Uterus (tissue), 4 donors: ENCODE results near the gene RELL2. TPM values are rescaled to one million over a fixed set of nuclear protein-coding genes. Genes with fewer than 3 reads are reported as not detected.

Experiments
- DNase-seq, 2 donors: peaks; one replicate each; pipeline ENCODE4 v3.0.0-alpha.2; 2019 to 2020
- H3K27ac ChIP-seq, 2 donors: fragments of 200-600 bp; sonication (generic); 1 replicate in 1 of 2; 2 replicates in 1 of 2; pipeline ENCODE4 v1.5.1; 2016 to 2018
- H3K27me3 ChIP-seq, 2 donors: fragments of 200-600 bp; sonication (generic); one replicate each; pipeline ENCODE4 v1.5.1; 2018 to 2019; ENCODE audit warnings: control low read depth in 1 of 2
- H3K36me3 ChIP-seq, 2 donors: fragments of 200-600 bp; sonication (generic); one replicate each; pipeline ENCODE4 v1.5.1; 2019; ENCODE audit warnings: control low read depth in 1 of 2
- H3K4me1 ChIP-seq, 2 donors: fragments of 200-600 bp; sonication (generic); one replicate each; pipeline ENCODE4 v1.5.1; 2018 to 2019; ENCODE audit warnings: control low read depth in 1 of 2
- H3K4me3 ChIP-seq, 2 donors: fragments of 200-600 bp; sonication (generic); 1 replicate in 1 of 2; 2 replicates in 1 of 2; pipeline ENCODE4 v1.5.1; 2018 to 2019; ENCODE audit warnings: mild to moderate bottlenecking in 1 of 2
- H3K9me3 ChIP-seq, 2 donors: fragments of 200-600 bp; sonication (generic); one replicate each; pipeline ENCODE4 v1.5.1; 2019; ENCODE audit warnings: control low read depth in 1 of 2
- POLR2A ChIP-seq, 2 donors: fragments of 450-650 bp; IDR thresholded peaks; one replicate each; pipeline ENCODE4 v1.6.1; 2016; ENCODE audit warnings: antibody characterized with exemption in 2 of 2, mild to moderate bottlenecking in 1 of 2, moderate library complexity in 1 of 2
- intact Hi-C: fragments of 100-400 bp; cut with DNase I; formaldehyde crosslinking; loops from one replicate; pipeline ENCODE4 v1.15.1; 2023; ENCODE audit warnings: low total_unique reads
- total RNA-seq, 4 donors: library from RNA; depleted of rRNA in 3 of 4; stranded (reverse); fragments of >200 nt in 3 of 4; gene quantifications; one replicate each; pipeline versions ENCODE4 v1.1.0 to v1.2.4, GENCODE V29; 2014 to 2023
- TF ChIP-seq, protein P1 (sequence below), 4 experiments: fragments of 200-600 bp in 2 of 4; fragments of 450-650 bp in 2 of 4; sonication (generic) in 2 of 4; IDR thresholded peaks; one replicate each; pipeline ENCODE4 v1.5.1; 2016 to 2019; ENCODE audit warnings: antibody characterized with exemption in 4 of 4, mild to moderate bottlenecking in 2 of 4, moderate library complexity in 1 of 4
- donor health status: DM: yes; HTN: yes; CAD: no.

RELL2 gene
- total RNA-seq, 4 donors from 2014 or later: 0.35 to 1.7 TPM; not detected in 2

DNA sequence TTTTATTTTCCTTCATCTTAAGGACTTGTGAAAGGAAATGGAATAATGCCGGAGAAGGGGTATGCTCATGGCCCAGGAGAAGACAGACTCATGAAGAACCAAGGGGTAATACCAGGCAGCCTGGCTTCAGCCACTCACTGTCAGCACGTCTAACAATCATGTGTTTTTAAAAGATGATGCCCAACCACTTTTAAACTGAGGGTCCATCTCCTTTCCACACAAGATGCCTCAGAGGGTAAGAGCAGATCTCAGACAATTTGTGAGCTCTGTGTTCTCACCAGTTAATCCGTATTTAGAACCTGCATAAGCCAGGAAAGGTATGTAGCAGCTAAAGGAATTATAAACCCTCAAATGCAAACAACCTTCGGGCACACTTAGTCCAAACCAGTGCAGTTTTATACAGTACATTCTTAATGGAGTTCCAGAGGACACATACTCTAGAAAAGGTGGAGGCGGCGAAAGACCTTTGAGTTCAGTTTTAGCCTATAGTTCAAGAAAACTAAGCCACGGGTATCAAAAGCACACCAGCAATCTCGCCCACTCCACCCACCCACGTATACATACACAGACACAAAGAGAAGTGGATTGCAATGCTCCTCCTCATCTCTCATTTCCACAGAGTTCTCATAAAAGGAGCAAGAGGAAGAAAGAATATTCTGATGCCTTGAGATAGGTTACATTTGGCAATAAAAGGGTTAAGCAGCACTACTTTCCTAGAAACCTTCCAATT lies 20.6 kb upstream of the RELL2 start:
- no peak for TF ChIP-seq POLR2A (IDR thresholded peaks at IDR 0.05)
- TF ChIP-seq, protein P1, sequence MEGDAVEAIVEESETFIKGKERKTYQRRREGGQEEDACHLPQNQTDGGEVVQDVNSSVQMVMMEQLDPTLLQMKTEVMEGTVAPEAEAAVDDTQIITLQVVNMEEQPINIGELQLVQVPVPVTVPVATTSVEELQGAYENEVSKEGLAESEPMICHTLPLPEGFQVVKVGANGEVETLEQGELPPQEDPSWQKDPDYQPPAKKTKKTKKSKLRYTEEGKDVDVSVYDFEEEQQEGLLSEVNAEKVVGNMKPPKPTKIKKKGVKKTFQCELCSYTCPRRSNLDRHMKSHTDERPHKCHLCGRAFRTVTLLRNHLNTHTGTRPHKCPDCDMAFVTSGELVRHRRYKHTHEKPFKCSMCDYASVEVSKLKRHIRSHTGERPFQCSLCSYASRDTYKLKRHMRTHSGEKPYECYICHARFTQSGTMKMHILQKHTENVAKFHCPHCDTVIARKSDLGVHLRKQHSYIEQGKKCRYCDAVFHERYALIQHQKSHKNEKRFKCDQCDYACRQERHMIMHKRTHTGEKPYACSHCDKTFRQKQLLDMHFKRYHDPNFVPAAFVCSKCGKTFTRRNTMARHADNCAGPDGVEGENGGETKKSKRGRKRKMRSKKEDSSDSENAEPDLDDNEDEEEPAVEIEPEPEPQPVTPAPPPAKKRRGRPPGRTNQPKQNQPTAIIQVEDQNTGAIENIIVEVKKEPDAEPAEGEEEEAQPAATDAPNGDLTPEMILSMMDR (IDR thresholded peaks at IDR 0.05): no peak
- H3K9me3 ChIP-seq: no peaks in the 10 kb centered on the region
- no peaks in the 10 kb centered on the region for H3K27me3 ChIP-seq
- peaks cover 0 to 10% of the 10 kb centered on the region in 2 donors for H3K4me1 ChIP-seq
- H3K4me3 ChIP-seq: no peak overlapping the region
- DNase-seq: no peak
- H3K27ac ChIP-seq: peak overlapping the region in 1 of 2 donors; percentile 87
- no peaks in the 10 kb centered on the region for H3K36me3 ChIP-seq
- intact Hi-C loops: no loop called here

DNA sequence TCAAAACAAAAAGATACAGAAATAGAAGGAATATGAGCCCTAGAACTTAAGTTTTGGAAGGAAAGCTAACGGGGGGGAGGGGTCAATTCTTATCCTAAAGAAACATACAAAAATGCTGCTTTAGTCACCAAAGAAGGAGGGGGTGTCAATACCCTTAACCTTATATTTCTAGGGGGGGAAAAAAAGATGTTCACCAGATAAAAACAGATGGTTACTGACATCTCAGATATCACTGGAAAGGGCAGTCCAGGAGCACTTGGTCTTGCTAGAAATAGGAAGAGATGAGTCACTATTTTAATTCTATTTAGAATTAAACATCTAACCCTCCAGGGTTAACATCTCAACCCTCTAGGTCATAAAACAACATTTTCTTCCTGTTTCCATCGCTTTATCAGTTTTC lies 19.7 kb upstream of the RELL2 start:
- TF ChIP-seq POLR2A (IDR thresholded peaks at IDR 0.05): no peak
- TF ChIP-seq, protein P1 (IDR thresholded peaks at IDR 0.05): no peak
- Histone ChIP-seq H3K27ac (peak overlapping the region; percentile 87 to 93), H3K27me3 (no peaks in the 10 kb centered on the region), H3K9me3 (no peaks in the 10 kb centered on the region), H3K4me1 (peaks cover 0 to 10% of the 10 kb centered on the region in 2 donors), H3K36me3 (no peaks in the 10 kb centered on the region), H3K4me3 (peak overlapping the region in 1 of 2 donors; percentile 83)
- no peak for DNase-seq
- intact Hi-C loops: no loop called here

GRCh38 chr5:141617682-141618029 lies 19.1 kb upstream of the RELL2 start:
- Histone ChIP-seq H3K4me1 (peaks cover 0 to 10% of the 10 kb centered on the region in 2 donors), H3K36me3 (no peaks in the 10 kb centered on the region), H3K4me3 (peak overlapping the region; percentile 83 to 96), H3K9me3 (no peaks in the 10 kb centered on the region), H3K27ac (peak overlapping the region; percentile 87 to 93), H3K27me3 (no peaks in the 10 kb centered on the region)
- DNase-seq: no peak
- TF ChIP-seq, protein P1 (IDR thresholded peaks at IDR 0.05): no peak
- no peak for TF ChIP-seq POLR2A (IDR thresholded peaks at IDR 0.05)
- intact Hi-C loops: no loop called here

GRCh38 chr5:141618030-141618803 lies 18.6 kb upstream of the RELL2 start:
- peak; percentile 35 to 41 for DNase-seq
- Histone ChIP-seq H3K9me3 (no peaks in the 10 kb centered on the region), H3K36me3 (no peaks in the 10 kb centered on the region), H3K4me1 (peaks cover 0 to 8% of the 10 kb centered on the region in 2 donors), H3K27me3 (no peaks in the 10 kb centered on the region), H3K27ac (peak overlapping the region; percentile 87 to 93), H3K4me3 (peak overlapping the region; percentile 83 to 96)
- TF ChIP-seq, protein P1 (IDR thresholded peaks at IDR 0.05): no peak
- TF ChIP-seq POLR2A (IDR thresholded peaks at IDR 0.05): no peak
- intact Hi-C loops: no loop called here
